ENCODE results near the gene MTHFD1L. TPM values are rescaled to one million over a fixed set of nuclear protein-coding genes. Genes with fewer than 3 reads are reported as not detected.
A peak's percentile ranks its signal among the peaks of the same experiment; 100 is the strongest.

MTHFD1L gene
- total RNA-seq, 4 donors from 2014 or later: 2.4 to 19.2 (median 8.0) TPM

DNA sequence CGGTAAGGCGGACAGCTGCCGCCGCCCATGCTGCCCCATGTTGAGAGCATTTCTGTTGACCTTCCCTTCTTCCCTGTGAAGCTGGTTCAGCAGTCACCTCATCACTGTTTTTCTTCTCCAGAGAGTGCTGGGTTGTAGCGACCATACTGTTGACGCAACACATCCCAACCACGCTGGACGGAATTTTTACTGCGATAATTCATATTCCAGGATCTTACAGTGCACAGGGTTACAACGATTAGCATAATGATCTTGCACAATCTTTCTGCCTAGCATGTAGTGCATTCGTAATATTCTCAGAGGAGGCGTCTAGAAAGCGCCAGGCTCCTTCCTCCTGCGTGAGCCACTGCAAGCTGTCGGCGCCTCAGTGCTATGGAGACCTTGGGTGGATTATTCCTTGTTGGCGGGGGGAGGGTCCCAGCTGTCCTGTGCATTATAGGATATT, 137.0 kb downstream of the MTHFD1L start:
- H3K27me3 ChIP-seq: peaks cover 0 to 12% (median 0%) of the 10 kb centered on the region in 4 donors
- TF ChIP-seq, protein P1, sequence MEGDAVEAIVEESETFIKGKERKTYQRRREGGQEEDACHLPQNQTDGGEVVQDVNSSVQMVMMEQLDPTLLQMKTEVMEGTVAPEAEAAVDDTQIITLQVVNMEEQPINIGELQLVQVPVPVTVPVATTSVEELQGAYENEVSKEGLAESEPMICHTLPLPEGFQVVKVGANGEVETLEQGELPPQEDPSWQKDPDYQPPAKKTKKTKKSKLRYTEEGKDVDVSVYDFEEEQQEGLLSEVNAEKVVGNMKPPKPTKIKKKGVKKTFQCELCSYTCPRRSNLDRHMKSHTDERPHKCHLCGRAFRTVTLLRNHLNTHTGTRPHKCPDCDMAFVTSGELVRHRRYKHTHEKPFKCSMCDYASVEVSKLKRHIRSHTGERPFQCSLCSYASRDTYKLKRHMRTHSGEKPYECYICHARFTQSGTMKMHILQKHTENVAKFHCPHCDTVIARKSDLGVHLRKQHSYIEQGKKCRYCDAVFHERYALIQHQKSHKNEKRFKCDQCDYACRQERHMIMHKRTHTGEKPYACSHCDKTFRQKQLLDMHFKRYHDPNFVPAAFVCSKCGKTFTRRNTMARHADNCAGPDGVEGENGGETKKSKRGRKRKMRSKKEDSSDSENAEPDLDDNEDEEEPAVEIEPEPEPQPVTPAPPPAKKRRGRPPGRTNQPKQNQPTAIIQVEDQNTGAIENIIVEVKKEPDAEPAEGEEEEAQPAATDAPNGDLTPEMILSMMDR (IDR thresholded peaks at IDR 0.05): no peak
- TF ChIP-seq POLR2A (IDR thresholded peaks at IDR 0.05): no peak
- DNase-seq: no peak
- H3K9me3 ChIP-seq: no peaks in the 10 kb centered on the region
- peaks cover 3 to 29% (median 14%) of the 10 kb centered on the region in 3 donors for H3K4me1 ChIP-seq
- H3K27ac ChIP-seq: no peak overlapping the region
- WGBS, 2 donors: 92 to 96% methylated on average over 14 to 17 of the region's 17 CpGs
- H3K36me3 ChIP-seq: no peaks in the 10 kb centered on the region
- no peak overlapping the region for H3K4me3 ChIP-seq
- intact Hi-C loops (cut with DNase I): no loop called here

- Histone ChIP-seq H3K27me3 (peaks cover 0 to 12% (median 0%) of the 10 kb centered on the region in 4 donors), H3K27ac (peak overlapping the region in 3 of 4 donors; percentile 67 to 79 (median 78)), H3K4me3 (peak overlapping the region in 1 of 4 donors; percentile 39), H3K4me1 (peaks cover 3 to 29% (median 14%) of the 10 kb centered on the region in 3 donors), H3K36me3 (no peaks in the 10 kb centered on the region), H3K9me3 (no peaks in the 10 kb centered on the region)
- 14 to 21% methylated on average over 8 of the region's 8 CpGs for WGBS, 2 donors
- TF ChIP-seq POLR2A (IDR thresholded peaks at IDR 0.05): no peak
- TF ChIP-seq, protein P1 (IDR thresholded peaks at IDR 0.05): no peak
- no peak for DNase-seq
- intact Hi-C loops (cut with DNase I): no loop called here
Observed at GRCh38 chr6:151004383-151005024, 139.0 kb downstream of the MTHFD1L start.

- WGBS, 2 donors: 49 to 58% methylated on average over 6 of the region's 6 CpGs
- intact Hi-C loops (cut with DNase I): no loop called here
- peak overlapping the region in 2 of 4 donors; percentile 78 to 79 for H3K27ac ChIP-seq
Observed at GRCh38 chr6:151005164-151005563, 139.7 kb downstream of the MTHFD1L start.

DNA sequence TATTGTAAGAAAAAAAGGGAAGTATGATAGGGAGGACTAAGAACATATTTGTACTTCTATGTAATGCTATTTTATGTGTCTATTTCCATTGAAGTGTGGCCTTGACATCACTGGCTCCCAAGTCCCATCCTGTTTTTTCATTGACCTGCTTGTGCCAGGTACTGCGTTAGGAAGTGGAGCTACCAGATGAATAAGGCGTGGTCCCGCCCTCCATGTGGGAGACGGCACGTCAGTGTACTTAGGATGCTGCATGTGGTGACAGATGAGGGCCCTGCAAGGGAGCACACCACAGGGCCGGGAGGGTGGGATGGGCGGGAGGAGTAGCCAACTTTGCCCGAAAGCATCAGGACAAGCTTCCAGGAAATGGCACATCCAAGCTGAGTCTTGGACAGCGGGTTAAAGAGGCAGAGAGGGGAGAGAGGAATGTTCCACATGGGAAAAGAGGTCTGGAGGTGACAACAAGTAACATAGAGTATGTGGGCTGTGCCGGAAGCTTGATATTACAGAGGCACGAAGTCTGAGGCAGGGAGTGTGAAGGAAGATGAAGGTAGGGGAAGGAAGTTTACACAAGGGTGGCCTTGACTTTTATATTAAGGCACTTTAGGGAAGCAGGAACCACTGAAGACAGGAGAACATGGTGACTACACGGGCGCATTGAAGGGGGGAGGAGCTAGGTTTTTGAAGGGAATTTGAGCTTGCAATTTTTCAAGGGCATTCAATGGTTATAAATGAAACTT, 140.6 kb downstream of the MTHFD1L start:
- intact Hi-C loops (cut with DNase I): no loop called here
- 55 to 79% methylated on average over 9 to 13 of the region's 13 CpGs for WGBS, 2 donors
- no peak for DNase-seq
- Histone ChIP-seq H3K36me3 (no peaks in the 10 kb centered on the region), H3K9me3 (no peaks in the 10 kb centered on the region), H3K4me3 (no peak overlapping the region), H3K27me3 (peaks cover 0 to 12% (median 0%) of the 10 kb centered on the region in 4 donors), H3K27ac (no peak overlapping the region), H3K4me1 (peaks cover 3 to 22% (median 14%) of the 10 kb centered on the region in 3 donors)
- TF ChIP-seq, protein P1 (IDR thresholded peaks at IDR 0.05): no peak
- no peak for TF ChIP-seq POLR2A (IDR thresholded peaks at IDR 0.05)

More at GRCh38 chr6:151005164-151005563, 139.7 kb downstream of the MTHFD1L start:
- Histone ChIP-seq H3K9me3 (no peaks in the 10 kb centered on the region), H3K27me3 (peaks cover 0 to 12% (median 0%) of the 10 kb centered on the region in 4 donors), H3K4me3 (peak overlapping the region in 1 of 4 donors; percentile 16), H3K4me1 (peaks cover 3 to 23% (median 14%) of the 10 kb centered on the region in 3 donors), H3K36me3 (no peaks in the 10 kb centered on the region)
- TF ChIP-seq POLR2A (IDR thresholded peaks at IDR 0.05): no peak
- TF ChIP-seq, protein P1 (IDR thresholded peaks at IDR 0.05): no peak
- no peak for DNase-seq

DNA sequence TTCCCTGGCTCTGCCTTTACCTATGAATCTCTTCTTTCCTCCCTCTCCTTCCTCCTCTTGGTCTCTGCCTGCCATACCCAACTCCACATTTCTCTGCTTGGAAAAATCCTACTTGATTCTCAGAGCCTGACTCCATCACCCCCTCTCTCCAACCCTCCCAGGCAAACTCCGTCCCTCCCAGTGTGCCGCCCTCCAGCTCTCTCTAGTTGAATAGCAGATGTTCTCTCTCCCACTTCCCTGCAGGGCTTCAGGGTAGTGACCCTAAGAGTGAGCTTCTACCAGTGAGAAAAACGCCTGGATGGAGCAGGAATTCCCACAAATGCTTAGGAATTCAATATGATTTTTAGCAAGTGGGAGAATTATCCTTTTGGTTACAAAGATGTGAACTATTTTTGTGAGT, 141.6 kb downstream of the MTHFD1L start:
- WGBS, 2 donors: 90 to 97% methylated on average over 3 of the region's 3 CpGs
- Histone ChIP-seq H3K27me3 (peaks cover 0 to 12% (median 0%) of the 10 kb centered on the region in 4 donors), H3K27ac (no peak overlapping the region), H3K9me3 (no peaks in the 10 kb centered on the region), H3K36me3 (no peaks in the 10 kb centered on the region), H3K4me3 (no peak overlapping the region), H3K4me1 (peaks cover 3 to 22% (median 14%) of the 10 kb centered on the region in 3 donors)
- DNase-seq: no peak
- intact Hi-C loops (cut with DNase I): no loop called here
- TF ChIP-seq, protein P1 (IDR thresholded peaks at IDR 0.05): no peak
- no peak for TF ChIP-seq POLR2A (IDR thresholded peaks at IDR 0.05)
